Activated CD8-positive, alpha-beta memory T cell treated with anti-CD3 and anti-CD28 coated beads, Interleukin-2, amount 50 U/mL, for 4 hours (primary cell): ENCODE data around the gene MPHOSPH9.
A peak's percentile ranks its signal among the peaks of the same experiment; 100 is the strongest.
"Not testable (repeated sequence)": the region's sequence is repeated elsewhere in the genome, so short reads cannot be mapped to it uniquely, and the experiment has no call there.

ENCODE experiments used
- DNase-seq: peaks from one replicate; pipeline ENCODE4 v3.0.0-alpha.2; 2020

Gene MPHOSPH9

DNA sequence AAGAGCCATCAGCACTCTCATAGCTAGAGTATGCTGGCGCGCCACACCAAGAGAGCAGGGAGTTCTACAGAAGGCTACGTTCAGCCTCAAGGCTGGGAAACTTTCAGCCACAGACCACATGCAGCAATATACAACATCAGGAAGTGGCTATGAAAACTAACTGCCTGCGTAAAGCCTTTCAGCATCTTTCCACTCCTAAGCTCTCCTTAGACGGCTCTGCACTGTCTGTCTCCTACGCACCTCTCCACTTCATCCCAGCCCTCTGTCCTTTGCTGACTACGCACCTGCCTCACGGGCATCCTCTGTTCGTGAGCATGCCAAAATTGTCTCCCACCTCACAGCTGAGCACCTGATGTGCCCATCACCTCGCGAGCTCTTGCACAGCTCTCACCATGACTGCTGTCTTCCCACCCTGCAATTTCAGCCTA, 9.7 kb downstream of the MPHOSPH9 start:
- peak; percentile 46 for DNase-seq

DNA sequence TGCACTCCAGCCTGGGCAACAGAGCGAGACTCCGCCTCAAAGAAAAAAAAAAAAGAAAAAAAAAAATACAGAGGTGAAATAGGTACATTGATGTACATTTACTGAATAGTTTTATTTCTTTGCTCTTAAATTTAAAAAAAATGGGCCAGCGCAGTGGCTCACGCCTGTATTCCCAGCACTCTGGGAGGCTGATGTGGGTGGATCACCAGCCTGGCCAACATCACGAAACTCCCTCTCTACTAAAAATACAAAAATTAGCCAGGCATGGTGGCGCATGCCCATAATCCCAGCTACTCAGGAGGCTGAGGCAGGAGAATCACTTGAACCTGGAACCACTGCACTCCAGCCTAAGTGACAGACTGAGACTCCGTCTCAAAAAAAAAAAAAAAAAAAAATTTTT, 25.1 kb downstream of the MPHOSPH9 start:
- not testable (repeated sequence) for DNase-seq

DNA sequence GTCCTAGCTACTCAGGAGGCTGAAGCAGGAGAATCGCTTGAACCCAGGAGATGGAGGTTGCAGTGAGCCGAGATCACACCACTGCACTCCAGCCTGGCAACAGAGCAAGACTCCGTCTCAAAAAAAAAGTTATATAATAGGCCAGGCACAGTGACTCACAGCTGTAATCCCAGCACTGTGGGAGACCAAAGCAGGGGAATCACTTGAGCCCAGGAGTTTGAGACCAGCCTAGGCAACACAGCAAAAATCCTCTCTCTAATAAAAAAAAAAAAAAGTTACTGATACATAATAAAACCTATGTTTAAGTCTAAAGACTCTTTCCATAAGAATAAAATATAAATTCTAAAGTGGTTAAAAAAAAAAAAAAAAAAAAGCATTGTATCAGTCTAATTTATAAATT, 26.1 kb downstream of the MPHOSPH9 start:
- not testable (repeated sequence) for DNase-seq

DNA sequence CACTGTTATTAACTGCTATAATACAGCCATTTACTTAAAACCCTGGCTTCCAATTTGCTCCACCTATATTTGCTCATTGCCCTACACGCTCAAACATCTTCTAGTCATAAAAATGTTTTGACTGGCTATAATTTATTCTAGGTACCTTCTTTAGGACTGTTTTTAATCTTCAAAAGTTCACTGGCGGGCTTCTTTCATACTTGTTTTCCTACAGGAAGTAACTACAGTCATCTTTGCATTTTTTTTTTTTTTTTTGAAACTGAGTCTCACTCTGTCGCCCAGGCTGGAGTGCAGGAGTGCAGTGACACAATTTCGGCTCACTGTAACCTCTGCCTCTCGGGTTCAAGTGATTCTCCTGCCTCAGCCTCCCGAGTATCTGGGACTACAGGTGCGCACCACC, 32.5 kb downstream of the MPHOSPH9 start:
- no peak for DNase-seq

DNA sequence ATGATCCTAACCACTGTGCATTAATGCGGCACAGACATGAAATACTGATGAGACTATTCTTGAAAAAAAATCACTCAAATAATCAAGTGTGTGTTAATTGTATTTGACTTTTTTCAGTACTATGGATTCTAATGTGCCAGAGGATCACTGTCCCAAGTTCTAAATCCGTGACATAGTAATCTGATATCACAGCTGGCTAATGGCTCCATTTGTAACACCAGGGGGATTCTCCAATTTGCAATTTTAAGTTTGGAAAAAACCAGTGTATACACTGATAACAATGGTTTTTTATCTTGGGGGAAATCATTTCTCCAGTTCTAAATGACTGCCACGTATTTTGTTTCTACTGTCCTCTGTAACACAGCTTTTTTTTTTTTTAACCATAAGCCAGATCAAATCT, 33.0 kb downstream of the MPHOSPH9 start:
- no peak for DNase-seq

DNA sequence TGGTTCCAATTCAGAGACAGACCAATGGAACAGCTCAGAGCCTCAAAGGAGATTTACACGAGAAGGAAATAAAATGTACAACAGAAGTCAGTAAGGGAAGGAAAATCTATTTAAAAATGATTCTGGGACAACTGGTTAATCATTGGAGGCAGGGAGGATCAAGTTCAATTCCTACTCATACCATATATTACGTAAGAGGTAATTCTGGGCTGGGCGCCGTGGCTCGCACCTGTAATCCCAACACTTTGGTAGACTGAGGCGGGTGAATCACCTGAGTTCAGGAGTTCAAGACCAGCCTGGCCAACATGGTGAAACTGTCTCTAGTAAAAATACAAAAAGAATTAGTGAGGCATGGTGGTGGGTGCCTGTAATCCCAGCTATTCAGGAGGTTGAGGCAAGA, 45.3 kb downstream of the MPHOSPH9 start:
- no peak for DNase-seq

DNA sequence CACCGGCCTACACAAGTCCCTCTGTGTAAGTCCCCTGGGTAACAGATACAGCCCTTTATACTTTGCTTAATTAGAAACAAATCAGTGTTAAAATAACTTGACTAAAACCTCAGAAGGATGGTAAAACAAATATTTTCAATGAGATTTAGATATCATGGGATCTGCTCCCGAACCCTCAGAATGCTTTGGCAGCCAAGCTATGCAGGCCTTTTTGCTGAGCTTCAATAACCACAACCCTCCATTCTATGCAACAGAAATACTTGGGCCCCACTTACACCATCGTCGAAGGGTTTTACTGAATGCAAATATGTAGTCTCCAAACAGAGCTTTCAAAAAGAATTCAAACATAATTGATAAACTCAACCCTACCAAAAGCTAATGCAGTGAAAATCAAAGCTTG, 52.8 kb downstream of the MPHOSPH9 start:
- no peak for DNase-seq

DNA sequence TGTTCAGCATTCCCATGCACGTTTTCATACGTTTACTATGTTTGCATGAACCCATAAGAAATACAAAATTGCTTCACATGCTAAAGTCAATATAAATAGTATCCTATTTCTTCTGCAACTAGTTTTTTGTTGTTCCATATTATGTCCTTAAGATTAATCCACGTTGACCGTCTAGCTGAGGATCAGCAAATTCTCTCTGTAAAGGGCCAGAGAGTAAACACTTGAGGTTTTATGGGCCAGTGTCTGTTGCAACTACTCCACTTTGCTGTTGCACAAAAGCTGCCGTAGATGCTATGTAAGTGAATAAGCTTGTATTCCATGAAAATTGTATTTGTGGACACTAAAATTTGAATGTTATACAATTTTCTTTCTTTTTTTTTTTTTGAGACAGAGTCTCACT, 61.0 kb downstream of the MPHOSPH9 start:
- no peak for DNase-seq

DNA sequence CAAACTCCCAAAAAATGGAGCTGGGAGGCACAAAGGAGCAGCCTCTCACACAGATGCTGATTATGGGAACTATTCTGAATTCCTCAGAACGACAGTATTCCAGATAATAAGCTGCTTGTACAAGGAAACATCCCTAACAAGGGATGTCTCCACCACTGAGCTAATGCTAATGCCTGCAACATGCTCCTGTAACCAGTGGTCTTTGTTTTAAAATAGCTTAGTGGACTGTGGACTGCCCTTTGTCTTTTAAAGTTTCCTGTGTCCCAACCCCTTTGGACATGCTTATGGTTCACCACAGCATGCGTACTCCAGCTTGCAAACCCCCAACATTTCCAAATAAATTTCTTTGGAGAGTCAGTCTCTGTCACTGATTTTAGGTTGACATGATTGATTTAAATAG, 65.6 kb downstream of the MPHOSPH9 start:
- no peak for DNase-seq

DNA sequence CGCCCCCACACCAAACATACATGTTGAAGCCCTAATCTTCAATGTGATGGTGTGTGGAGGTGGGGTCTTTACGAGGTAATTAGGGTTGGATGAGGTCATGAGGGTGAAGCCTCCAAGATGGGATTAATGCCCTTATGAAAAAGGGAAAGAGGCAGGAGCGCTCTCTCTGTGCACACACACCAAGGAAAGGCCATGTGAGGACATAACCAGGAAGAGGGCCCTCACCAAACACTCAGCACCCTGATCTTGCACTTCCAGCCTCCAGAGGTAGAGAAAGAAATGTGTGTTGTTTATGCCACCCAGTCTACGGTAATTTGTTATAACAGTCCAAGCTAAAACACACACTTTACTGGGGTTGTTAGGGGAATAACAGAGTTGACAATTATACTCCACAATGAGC, 67.4 kb downstream of the MPHOSPH9 start:
- no peak for DNase-seq

DNA sequence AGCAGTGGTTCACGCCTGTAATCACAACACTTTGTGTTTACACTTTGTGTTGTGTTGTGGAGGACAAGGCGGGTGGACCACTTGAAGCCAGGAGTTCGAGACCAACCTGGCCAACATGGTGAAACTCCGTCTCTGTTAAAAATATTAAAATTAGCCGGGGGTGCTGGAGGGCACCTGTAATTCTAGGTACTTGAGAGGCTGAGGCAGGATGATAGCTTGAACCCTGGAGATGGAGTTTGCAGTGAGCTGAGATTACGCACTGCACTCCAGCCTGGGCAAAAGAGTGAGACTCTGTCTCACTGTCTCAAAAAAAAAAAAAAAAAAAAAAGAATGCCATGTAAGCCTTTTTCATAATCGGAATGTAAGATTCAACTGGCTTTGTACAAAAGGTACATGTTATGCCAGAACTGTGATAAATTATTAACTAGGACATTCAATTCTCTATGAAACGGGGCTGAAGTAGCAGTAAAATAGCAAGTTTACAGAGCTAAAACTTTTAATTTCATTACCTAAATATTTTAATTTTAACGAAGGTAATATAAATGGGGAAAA, 68.2 kb downstream of the MPHOSPH9 start:
- DNase-seq = no peak

DNA sequence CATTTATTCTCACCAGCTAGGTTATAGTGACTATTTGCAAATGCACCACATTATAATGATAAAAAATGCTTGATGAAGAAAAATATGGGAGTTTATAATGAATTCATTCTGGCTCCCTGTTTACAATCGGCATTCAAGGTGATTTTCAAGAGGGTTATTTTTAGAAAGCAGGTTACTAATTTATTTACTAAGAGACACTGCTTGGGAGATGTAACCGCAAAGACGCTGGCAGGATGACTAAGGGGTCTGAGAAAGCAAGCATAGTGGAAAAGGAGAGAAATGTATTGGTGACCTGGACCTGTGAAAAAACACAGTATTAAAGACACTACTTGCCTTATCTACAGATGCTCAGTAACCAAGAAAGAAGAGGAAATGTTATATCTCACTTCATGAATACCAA, 68.7 kb downstream of the MPHOSPH9 start:
- no peak for DNase-seq

DNA sequence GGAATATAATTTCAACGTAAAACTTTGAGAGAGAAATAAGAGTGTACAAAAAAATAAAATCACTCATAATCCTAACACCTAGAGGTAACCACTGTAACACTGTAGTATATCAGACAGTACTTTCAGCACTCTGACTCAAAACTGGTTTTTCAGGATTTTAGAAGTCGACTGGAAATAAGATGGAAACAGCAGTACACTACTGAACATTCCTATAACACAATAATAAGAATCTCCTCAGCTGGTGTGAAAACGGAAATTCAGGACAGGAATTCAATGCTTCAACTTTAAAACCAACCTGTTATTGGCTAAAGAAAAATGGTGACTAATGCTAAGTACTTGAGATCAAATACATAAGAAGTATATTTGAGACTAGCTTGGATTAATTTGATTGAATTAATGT, 69.7 kb downstream of the MPHOSPH9 start:
- DNase-seq = no peak

DNA sequence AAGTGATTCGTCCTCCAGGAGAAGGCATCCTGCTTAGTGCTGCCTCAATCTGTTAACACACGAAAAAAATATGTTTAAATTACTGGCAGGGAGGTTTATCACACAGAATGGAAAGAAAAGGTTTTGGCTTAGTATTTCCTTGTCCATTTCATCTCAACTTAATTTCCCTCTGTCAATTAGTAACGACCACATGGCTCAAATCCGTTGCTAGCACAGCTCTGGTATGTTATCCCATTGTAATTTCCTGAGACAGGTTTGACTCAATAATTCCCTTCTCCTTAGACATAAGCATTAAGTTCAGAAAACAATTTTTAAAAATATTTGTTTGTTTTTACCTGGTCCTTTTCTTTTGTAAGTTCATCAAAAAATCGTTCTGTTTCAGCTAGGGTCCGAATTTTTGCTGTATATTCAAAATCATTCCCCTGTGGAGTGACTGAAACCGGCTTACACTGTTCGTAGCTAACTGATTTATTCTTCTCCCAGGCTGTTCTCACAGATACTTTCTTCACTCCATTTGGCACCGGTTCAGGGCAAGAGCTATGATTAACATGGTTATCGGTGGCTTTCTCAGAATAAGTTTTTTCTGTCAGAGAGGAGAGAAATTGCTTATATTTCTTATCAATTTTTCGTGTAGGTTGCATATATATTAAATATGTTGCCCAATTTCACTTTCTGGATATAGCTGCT, 72.0 kb downstream of the MPHOSPH9 start:
- no peak for DNase-seq

DNA sequence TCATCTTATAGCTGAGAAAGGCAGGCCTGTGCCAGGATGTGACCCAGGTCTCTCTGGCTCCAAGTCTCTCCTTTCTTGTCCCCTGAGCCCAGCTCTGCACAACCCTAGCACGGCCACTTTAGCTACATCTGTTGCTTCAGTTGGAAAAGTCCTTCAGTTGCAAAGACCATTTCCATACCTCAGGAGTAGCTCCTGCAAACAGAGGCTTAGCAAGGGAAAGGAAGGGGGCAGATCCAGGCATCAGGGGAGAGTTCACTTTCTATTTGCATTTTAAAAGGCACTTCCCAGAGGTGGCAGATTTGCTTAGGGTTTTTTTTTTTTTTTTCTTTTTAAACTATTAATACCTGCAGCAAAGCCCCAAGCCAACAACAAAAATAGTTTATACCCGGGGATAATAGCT, 79.0 kb downstream of the MPHOSPH9 start:
- DNase-seq = no peak

DNA sequence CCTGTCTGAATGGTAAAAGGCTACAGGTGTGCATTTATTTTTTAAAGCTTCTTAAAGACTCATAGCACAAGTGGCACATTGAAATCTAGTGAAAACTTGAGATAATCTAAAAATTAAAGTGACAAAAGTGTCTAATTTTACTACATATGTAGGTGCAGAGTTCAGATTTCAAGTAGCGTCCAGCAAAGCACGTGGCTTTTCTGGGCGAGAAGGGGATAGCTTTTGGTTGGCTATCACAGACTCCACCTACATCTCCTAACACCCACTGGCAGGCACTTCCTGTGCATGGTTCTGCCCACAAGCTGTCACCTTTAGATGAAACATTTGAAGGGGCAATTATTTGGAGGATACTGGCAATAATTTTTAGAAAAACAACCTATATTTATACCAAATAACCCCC, 80.1 kb downstream of the MPHOSPH9 start:
- no peak for DNase-seq

DNA sequence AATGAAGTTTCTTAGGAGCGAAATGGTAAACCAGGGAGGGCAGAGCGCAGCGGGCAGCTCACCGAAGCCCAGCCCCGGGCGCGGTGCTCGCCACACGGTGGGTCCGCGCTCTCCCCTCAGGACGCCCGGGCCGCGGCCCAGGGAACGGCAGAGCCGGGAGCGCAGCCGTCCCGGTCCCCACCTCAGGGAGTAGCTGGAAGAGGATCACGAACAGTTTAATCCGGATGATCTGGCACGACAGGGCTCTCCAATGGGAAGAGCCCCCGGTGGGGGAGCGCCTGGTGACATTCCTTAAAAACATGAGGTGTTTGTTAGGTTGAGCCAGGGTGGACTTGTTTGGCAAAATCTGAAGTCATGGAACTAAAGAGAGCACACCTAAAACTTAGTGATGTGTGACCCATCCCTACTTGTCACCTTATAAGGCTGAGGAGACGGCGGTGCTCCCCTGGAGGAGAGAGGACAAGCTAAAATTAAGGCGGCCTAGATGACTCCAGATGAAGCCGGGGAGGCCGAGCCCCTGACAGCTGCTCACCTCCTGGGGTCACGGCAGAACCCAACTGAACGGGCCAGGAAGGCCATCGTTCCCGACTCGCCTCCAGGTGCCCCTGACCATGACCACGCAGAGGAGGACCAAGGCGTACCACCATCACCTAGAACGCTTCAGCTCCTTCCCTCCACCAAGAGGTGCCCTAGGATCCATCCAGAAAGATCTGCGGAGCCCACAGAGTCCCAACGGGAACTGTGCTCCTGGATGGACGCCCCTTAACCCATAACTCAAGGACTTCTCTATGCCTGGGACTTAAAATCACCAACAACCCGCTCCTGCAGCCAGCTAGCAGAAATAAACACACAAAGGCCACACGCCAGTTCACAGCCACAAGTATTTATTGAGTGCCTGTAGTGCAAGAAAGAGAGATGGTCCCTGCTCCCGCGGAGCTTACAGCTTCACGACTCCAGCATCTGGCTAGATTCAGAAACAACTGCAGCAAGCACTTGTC, 81.2 kb downstream of the MPHOSPH9 start:
- DNase-seq = no peak

DNA sequence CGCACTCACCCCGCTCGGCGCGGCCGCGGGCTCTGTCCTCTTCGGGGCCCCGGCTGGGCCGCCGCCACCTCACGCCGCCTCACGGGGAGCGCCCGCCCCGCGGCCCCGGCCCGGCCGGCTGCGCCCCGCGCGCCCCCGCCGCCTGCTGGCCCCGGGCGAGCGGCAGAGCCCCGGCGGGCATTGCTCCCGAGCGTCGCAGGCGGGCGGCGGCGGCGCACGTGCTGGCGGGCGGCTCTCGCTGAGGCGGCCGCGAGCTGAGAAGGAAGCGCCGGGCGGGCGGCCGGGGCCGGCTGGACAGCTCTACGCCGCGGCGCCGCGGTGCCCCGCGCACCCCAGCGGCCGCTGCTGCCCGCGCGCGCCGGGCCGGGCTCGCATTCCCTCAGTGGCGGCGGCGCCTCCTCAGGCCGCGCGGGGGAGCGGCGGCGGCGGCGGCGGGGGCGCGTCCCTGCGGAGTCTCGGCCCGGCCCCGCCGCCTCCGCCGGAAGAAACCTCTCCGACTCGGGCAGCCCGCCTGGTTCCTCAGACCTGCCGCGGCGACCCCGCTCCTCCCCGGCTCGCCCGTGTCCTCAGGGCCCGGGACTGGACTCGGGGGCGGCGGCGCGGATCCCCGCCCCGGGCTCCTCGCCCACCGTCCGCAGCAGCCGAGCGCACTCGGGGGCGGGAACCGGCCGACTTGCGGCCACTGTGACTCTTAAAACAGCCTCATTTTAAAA, 82.0 kb downstream of the MPHOSPH9 start, which contains the start of gene PITPNM2:
Gene PITPNM2, minus strand, starts transcription at position 347 of the 713 bp plus-strand sequence. CDS start 116,500 bp downstream, outside the sequence.
- peak; percentile 70 for DNase-seq

DNA sequence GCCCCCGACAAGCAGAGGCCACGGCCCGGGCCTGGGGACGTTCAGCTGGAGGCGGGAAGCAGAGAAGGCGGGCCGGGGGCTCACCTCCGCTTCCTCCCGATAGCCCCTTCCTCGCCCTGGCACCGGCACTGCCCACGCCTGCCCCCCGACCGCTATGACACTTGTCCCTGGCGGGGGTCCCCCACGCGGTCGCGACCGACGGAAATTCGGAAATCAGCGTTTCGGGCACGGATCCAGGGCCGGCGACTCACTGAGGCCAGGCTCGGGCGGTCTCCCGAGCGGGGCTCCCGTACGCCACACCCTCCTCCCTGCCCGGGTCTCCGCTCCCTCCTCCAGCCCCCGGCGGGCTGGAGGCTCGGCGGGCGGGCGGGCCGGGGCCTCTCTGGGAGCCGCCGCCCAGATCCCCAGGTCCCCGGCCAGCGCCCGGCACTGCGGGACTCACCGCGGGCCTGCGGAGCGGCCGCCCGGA, 82.6 kb downstream of the MPHOSPH9 start:
- DNase-seq = peak; percentile 43

DNA sequence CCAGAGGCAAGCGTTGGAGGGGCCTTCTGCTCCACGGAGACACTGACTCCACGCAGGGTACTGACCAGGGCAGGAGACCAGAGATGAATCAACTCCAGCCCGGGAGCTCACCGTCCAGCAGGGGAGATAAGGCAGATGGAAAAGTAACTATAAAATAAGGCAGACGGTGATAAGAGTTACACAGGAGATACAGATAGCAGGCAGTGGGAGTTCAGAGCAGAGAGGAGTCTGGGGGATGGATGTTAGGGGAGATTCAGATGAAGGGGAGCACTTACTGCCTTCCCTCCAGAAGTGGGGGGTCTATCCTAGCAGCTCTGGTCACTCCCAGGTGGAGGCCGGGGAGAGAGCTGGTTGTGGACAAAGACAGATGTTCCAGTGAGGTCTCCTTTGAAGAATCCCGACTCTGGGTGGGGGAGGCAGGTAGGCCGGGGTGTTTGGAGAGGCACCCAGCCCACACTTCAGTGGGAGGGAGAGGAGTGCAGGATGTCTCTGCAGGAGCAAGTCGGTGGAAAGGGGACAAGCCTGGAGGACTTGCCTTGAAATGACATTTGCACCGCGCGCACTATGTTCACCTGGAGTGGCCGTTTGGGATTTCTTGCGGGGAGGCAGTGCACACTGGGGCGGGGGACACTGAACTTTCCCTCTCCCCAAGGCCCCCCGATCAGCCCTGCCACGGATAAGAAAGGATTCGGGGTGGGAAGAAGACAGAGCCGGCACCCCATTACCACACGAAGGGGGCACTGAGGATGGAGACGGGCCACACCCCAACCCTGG, 83.3 kb downstream of the MPHOSPH9 start:
- DNase-seq = no peak

DNA sequence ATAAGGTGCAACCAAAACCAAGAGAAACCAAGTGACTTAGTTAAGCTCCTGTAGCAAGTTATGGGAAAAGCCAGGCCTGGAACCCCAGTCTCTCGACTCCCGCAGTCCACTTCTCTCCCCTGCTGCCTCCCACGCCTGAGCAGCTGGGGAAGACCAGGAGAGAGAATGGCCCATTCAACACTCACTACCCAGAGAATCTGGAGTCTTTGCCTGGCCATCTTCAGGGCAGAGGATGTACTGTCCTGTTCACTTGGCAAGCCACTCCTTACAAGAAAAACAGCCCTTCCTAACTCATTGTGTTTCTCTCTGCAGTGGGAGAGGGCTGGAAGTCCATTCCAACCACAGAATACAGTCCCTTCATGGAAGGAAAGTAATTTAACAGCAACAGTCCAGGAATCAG, 83.9 kb downstream of the MPHOSPH9 start:
- DNase-seq = no peak

DNA sequence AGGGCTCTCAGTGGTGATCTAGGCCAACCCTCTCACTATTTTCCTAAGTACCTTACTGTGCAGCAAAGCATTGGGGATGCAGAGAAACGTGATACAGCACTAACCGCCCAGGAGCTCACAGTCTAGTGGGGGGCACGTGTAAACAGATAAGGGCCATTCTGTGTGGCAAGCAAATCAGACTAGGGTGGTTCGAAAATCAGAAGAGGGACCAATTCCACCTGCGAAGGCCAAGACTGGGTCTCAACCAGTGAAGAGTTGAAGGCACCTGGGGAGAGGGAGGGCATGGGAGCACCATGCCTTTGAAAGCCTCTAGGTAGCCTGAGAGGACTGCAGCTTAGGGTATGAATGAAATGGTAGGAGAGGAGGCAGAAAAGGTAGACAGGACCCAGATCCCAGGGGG, 84.3 kb downstream of the MPHOSPH9 start:
- DNase-seq = no peak
